GM12873 (cell line): ENCODE measurements around the gene MAP3K12.

Experiments
- TF ChIP-seq, protein P1 (sequence below): IDR thresholded peaks from 2 replicates; pipeline ENCODE4 v1.5.1; 2012; ENCODE audit warnings: low read depth, mild to moderate bottlenecking, moderate library complexity, low read length, control low read depth; ENCODE audit not compliant: insufficient read depth; ENCODE audit errors: missing control alignments

Gene MAP3K12

DNA sequence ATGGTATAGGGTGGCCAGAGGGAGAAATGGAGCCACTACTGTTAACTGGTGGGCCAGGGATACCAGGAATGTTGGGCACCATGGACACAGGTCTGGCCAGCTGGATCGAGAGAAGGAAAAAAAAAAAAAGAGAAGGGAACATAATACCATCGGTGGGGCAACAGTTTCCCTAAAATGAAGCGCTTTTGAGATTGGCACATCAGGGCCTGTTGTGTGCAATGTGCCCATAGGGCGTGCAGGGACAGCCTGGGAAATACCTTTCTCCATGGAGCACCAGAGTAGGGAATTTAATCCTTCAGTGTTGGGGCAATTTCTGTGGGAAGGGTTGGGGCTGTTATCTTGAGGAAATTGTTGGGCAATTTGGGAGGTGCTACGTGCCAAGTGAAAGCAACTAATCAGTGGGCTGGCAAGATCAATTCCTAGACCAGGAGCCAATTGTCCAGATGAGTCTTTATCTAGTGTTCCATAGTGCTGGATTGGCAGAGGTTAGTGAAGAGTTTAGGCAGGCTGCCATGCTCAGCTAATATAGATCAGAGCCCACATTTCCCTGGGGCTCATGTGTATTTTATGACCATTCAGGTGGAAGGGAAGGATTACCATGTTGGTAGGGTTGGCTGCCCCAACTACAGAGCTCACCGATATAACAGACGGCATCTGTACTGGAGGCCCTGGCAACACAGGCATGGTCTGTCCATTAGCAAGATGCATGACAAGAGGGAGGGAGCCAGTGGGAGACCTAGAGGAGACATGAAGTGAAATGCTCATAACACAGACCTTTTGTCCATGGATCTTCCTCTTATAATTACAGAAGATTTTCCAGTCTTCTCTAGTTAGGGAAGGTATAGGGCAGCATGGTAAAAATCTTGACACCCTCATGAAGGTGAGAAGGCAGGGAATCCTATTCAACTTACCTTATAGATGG is 33.5 kb upstream of the MAP3K12 start:
- TF ChIP-seq, protein P1, sequence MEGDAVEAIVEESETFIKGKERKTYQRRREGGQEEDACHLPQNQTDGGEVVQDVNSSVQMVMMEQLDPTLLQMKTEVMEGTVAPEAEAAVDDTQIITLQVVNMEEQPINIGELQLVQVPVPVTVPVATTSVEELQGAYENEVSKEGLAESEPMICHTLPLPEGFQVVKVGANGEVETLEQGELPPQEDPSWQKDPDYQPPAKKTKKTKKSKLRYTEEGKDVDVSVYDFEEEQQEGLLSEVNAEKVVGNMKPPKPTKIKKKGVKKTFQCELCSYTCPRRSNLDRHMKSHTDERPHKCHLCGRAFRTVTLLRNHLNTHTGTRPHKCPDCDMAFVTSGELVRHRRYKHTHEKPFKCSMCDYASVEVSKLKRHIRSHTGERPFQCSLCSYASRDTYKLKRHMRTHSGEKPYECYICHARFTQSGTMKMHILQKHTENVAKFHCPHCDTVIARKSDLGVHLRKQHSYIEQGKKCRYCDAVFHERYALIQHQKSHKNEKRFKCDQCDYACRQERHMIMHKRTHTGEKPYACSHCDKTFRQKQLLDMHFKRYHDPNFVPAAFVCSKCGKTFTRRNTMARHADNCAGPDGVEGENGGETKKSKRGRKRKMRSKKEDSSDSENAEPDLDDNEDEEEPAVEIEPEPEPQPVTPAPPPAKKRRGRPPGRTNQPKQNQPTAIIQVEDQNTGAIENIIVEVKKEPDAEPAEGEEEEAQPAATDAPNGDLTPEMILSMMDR: no peak

GRCh38 chr12:53532021-53532420 is 32.8 kb upstream of the MAP3K12 start:
- TF ChIP-seq, protein P1: no peak

- TF ChIP-seq, protein P1: no peak
These were observed 31.7 kb upstream of the MAP3K12 start for GRCh38 chr12:53530920-53531319.

- TF ChIP-seq, protein P1: no peak
These were observed 30.8 kb upstream of the MAP3K12 start for GRCh38 chr12:53530061-53530460.

DNA sequence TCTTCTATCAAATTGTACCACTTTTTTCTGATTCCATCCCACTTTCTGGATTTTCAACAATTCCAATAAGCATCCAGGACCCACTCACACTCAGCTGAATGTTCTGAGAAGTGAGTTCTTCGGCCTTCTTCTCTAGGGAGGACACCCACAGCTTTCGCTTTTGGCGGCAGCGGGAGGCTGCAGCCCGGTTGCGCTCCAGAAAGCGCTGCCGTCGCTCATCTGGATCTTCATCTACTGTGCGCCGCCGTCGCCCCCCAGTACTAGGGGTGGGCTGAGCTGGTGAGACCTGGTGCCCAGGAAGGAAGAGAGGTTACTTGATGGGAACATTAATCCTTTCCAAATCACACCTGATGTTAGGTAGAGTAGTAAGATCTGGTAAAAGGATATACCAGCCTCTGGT is 25.2 kb upstream of the MAP3K12 start:
- TF ChIP-seq, protein P1: no peak

- TF ChIP-seq, protein P1: no peak
These were observed 23.9 kb upstream of the MAP3K12 start for GRCh38 chr12:53523131-53523530.

- TF ChIP-seq, protein P1: no peak
These were observed 19.1 kb upstream of the MAP3K12 start for GRCh38 chr12:53518381-53518780.
